Peyer's patch (tissue), 4 donors: Measurements from ENCODE around the gene ZNF511. TPM values are rescaled to one million over a fixed set of nuclear protein-coding genes. Genes with fewer than 3 reads are reported as not detected.

Experiments
- DNase-seq, 3 donors: peaks; one replicate each; pipeline ENCODE4 v3.0.0-alpha.2; 2017 to 2019
- H3K27ac ChIP-seq, 4 donors: fragments of 200-600 bp; sonication (generic); one replicate each; pipeline ENCODE4 v1.5.1; 2016 to 2019
- H3K27me3 ChIP-seq, 2 donors: fragments of 200-600 bp; sonication (generic); one replicate each; pipeline ENCODE4 v1.5.1; 2019
- H3K36me3 ChIP-seq, 3 donors: fragments of 200-600 bp; sonication (generic); one replicate each; pipeline ENCODE4 v1.5.1; 2016 to 2019
- H3K4me1 ChIP-seq, 4 donors: fragments of 200-600 bp; sonication (generic); one replicate each; pipeline ENCODE4 v1.5.1; 2016 to 2019
- H3K4me3 ChIP-seq, 4 donors: fragments of 200-600 bp; sonication (generic); 1 replicate in 3 of 4; 2 replicates in 1 of 4; pipeline ENCODE4 v1.5.1; 2016 to 2019; ENCODE audit warnings: mild to moderate bottlenecking in 1 of 4
- H3K9me3 ChIP-seq, 4 donors: fragments of 200-600 bp; sonication (generic); one replicate each; pipeline ENCODE4 v1.5.1; 2016 to 2019; ENCODE audit warnings: mild to moderate bottlenecking in 1 of 4
- CTCF ChIP-seq, 6 experiments: fragments of 450-650 bp in 4 of 6; fragments of 200-600 bp in 2 of 6; sonication (generic) in 1 of 6; IDR thresholded peaks; one replicate each; pipeline ENCODE4 v1.5.1; 2017 to 2019; ENCODE audit warnings: antibody characterized with exemption in 6 of 6, mild to moderate bottlenecking in 3 of 6, moderate library complexity in 1 of 6
- POLR2A ChIP-seq, 2 donors: fragments of 450-650 bp; IDR thresholded peaks; one replicate each; pipeline ENCODE4 v1.5.1; 2017; ENCODE audit warnings: antibody characterized with exemption in 2 of 2, mild to moderate bottlenecking in 2 of 2, moderate library complexity in 2 of 2
- total RNA-seq, 4 donors: library from RNA; depleted of rRNA; stranded (reverse); fragments of >200 nt; gene quantifications; one replicate each; pipeline ENCODE4 v1.1.0, GENCODE V29; 2016

The ZNF511 gene
- total RNA-seq, 4 donors from 2014 or later, result 25.7 to 42.9 (median 30.5) TPM

GRCh38 chr10:133324198-133324792, 15.6 kb downstream of the ZNF511 start:
- no peak for TF ChIP-seq CTCF (IDR thresholded peaks at IDR 0.05)
- no peak for TF ChIP-seq POLR2A (IDR thresholded peaks at IDR 0.05)
- H3K27ac ChIP-seq, result peak overlapping the region in 1 of 4 donors; percentile 84
- H3K9me3 ChIP-seq, result no peaks in the 10 kb centered on the region
- H3K27me3 ChIP-seq, result peaks cover 7 to 41% of the 10 kb centered on the region in 2 donors
- DNase-seq, result peak; percentile 66 to 89 (median 86)
- H3K4me1 ChIP-seq, result peaks cover 0 to 29% (median 18%) of the 10 kb centered on the region in 4 donors
- no peaks in the 10 kb centered on the region for H3K36me3 ChIP-seq
- H3K4me3 ChIP-seq, result peak overlapping the region in 3 of 4 donors; percentile 37 to 60 (median 45)

GRCh38 chr10:133324857-133325260, 16.1 kb downstream of the ZNF511 start:
- H3K4me1 ChIP-seq, result peaks cover 0 to 35% (median 20%) of the 10 kb centered on the region in 4 donors
- peaks cover 7 to 41% of the 10 kb centered on the region in 2 donors for H3K27me3 ChIP-seq
- no peaks in the 10 kb centered on the region for H3K36me3 ChIP-seq
- DNase-seq, result no peak
- H3K9me3 ChIP-seq, result no peaks in the 10 kb centered on the region
- H3K4me3 ChIP-seq, result peak overlapping the region in 2 of 4 donors; percentile 45 to 49
- H3K27ac ChIP-seq, result no peak overlapping the region
- no peak for TF ChIP-seq POLR2A (IDR thresholded peaks at IDR 0.05)
- no peak for TF ChIP-seq CTCF (IDR thresholded peaks at IDR 0.05)

DNA sequence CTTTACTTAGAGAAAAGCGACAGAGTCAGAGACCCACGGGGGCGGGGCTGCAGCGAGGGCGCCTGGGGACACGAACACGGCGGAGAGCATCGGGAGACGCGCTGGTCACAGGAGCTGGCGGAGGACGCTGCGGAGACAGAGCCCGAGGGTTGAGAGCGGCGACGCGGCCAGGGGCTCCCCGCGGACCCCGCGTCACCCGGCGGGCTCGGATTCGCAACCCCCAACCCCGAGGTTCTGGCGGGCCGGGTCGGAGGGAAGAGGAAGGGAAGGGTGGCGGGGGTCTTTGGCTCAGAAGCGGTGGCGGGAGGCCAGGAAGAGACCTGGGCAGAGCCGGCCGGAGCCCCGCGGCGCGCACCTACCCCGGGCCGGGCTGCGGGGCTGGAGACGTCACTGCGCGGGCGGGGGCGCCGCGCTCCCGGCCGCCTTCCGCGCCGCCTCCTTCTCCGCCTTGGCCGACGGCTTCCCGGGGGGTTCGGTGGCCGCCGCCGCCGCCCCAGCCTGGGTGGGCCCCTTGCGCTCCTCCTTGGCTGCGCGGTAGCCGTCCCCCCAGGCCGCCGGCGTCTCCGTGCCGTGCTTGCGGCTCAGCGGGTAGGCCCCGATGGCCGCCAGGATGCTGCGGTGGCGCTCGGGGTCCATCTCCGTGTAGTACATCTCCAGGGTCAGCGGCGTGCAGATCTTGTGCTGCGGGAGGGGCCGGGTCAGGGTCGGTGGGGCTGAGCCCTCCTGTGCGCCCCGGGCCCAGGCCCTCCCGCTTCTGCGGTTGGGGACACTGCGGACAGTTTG, 16.9 kb downstream of the ZNF511 start:
- no peak for DNase-seq
- Histone ChIP-seq H3K36me3 (no peaks in the 10 kb centered on the region), H3K4me1 (peaks cover 0 to 37% (median 21%) of the 10 kb centered on the region in 4 donors), H3K9me3 (no peaks in the 10 kb centered on the region), H3K27ac (no peak overlapping the region), H3K4me3 (peak overlapping the region; percentile 7 to 52 (median 47)), H3K27me3 (peaks cover 7 to 41% of the 10 kb centered on the region in 2 donors)
- TF ChIP-seq CTCF (IDR thresholded peaks at IDR 0.05) (no peak), POLR2A (IDR thresholded peaks at IDR 0.05) (no peak)

DNA sequence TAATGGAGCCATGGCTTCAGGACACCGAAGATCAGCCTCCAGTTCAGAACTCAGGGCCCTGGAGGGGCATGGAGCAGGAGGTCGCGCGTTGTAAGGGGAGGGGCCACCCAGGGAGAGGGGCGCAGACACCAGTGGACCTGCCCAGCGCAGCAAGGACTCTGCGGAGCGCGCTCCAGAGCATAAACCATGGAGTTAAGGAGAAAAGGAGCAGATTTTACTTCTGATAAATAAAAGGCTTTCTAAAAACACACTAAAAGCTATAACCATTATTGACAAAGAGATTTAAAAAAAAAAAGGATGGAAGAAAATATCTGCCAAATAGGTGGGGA, 17.5 kb downstream of the ZNF511 start:
- TF ChIP-seq POLR2A (IDR thresholded peaks at IDR 0.05), result no peak
- TF ChIP-seq CTCF (IDR thresholded peaks at IDR 0.05), result no peak
- Histone ChIP-seq H3K9me3 (no peaks in the 10 kb centered on the region), H3K36me3 (no peaks in the 10 kb centered on the region), H3K27me3 (peaks cover 7 to 41% of the 10 kb centered on the region in 2 donors), H3K27ac (no peak overlapping the region), H3K4me3 (peak overlapping the region in 3 of 4 donors; percentile 45 to 52 (median 49)), H3K4me1 (peaks cover 0 to 37% (median 21%) of the 10 kb centered on the region in 4 donors)
- no peak for DNase-seq

DNA sequence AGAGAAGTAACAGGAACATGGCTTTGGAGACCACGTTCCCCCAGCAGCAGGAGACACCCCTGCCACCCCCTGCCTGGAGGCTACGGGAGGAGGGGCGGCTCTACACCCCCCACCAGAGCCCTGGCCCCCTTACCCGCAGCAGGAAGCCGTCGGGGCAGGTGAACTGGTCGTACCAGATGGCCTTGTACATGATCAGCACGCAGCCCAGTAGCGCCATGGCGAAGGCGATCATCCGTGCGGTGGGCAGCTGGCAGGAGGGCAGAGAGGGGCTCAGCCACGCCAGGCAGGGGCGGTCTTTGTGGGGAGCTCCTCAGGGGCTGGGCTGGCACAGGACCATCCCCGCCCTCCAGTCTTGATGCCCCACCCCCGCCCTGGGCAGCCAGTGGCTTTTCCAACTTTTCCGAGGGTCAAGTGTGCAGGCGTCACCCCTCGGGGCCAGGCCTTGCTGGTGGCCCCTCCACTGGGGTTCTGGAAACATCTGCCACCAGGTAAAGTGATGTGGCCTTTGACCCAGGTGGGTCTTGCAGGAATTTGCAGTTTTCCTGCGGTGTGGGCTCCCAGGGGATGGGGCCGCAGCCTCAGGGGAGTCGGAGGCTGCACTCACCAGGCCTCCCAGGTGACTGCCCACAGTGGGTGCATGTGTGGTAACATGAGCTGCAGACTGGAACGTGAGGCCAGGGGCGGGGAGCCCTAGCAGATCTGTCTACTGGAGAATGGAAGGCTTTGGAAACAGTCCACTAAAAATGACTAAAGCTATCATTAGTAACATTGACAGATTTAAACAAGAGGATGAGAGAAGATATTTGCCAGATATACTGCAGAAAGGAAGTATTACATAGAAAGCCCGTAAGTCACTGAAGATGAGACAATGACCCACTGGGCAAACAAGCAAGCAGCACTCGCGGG, 18.3 kb downstream of the ZNF511 start:
- Histone ChIP-seq H3K27me3 (peaks cover 7 to 41% of the 10 kb centered on the region in 2 donors), H3K9me3 (no peaks in the 10 kb centered on the region), H3K36me3 (no peaks in the 10 kb centered on the region), H3K4me3 (no peak overlapping the region), H3K27ac (no peak overlapping the region), H3K4me1 (peaks cover 0 to 37% (median 21%) of the 10 kb centered on the region in 4 donors)
- TF ChIP-seq CTCF (IDR thresholded peaks at IDR 0.05) (no peak), POLR2A (IDR thresholded peaks at IDR 0.05) (no peak)
- no peak for DNase-seq
